Activated naive CD4-positive, alpha-beta T cell treated with anti-CD3 and anti-CD28 coated beads, Interleukin-2, amount 50 U/mL, for 16 hours (primary cell): ENCODE data around the gene ZNF408.

Source experiments
- DNase-seq: peaks from one replicate; pipeline ENCODE4 v3.0.0-alpha.2; 2020

Gene ZNF408

DNA sequence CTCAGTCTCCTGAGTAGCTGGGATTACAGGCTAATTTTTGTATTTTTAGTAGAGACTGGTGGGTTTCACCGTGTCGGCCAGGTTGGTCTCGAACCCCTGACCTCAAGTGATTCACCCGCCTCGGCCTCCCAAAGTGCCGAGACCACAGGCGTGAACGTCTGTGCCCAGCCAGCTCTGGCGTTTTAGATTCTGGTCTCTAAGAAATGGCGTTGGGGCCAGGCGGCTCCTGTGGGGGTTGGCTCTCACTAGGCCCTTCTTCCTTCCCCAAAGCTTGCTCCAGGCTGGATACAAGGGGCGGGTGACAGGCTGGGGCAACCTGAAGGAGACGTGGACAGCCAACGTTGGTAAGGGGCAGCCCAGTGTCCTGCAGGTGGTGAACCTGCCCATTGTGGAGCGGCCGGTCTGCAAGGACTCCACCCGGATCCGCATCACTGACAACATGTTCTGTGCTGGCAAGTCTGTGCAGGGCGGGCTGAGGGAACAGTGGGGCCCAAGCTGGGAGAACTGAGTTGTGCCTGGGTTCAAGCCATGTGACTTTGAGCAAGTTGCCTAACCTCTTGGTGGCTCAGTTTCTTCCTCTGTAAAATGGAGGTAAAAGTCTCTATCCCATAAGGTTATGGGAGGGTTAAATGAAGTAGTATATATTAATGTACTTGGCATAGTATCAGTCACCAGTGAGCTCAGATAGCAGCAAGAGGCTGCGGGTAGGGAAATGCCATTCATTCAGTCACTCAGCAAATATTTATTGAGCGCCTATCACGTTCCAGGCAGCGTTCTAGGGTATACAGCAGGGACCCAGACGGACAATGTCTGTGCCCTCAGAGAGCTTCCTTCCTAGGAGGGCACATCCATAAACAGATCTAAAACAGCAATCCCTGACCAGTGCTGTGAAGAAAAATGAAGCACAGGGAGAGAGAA is 28.5 kb downstream of the ZNF408 start:
- no peak for DNase-seq

DNA sequence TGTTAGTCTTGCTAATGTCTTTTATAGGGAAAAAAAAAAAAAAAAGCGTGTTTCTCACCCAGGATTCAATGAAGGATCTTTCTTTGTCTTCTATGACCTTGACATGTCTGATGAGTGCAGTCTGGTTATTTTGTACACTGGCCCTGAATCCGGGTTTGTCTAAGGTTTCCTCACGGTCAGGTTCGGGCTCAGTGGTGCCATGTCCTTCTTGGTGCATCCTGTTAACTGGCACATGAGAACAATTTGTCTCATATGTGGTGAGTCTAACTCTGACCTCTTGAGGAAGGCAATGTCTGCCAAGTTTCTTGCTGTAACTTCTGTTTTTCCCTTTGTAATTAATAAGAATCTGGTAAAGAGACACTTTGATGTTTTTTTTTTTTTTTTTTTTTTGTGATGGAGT is 30.7 kb downstream of the ZNF408 start:
- DNase-seq: no peak

- DNase-seq: no peak
Measured at GRCh38 chr11:46733234-46733633, 32.4 kb downstream of the ZNF408 start.

- no peak for DNase-seq
Measured at GRCh38 chr11:46736146-46736545, 35.3 kb downstream of the ZNF408 start.

GRCh38 chr11:46736615-46737014 is 35.8 kb downstream of the ZNF408 start:
- no peak for DNase-seq

DNA sequence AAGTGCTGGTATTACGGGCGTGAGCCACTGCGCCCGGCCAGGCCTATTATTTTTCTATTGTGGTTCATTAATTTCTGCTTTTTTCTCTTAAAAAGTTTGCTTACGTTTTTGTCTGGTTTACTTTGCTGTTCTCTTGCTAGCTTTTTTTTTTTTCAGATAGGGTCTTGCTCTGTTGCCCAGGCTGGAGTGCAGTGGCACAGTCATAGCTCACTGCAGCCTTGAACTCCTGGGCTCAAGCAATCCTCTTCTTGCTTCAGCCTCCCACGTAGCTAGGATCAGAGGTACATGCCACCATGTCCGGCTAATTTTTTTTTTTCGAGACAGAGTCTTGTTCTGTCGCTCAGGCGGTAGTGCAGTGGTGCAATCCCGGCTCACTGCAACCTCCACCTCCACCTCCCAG is 36.9 kb downstream of the ZNF408 start:
- no peak for DNase-seq

GRCh38 chr11:46738887-46739286 is 38.1 kb downstream of the ZNF408 start:
- no peak for DNase-seq

GRCh38 chr11:46741600-46742484 is 41.0 kb downstream of the ZNF408 start:
- no peak for DNase-seq

DNA sequence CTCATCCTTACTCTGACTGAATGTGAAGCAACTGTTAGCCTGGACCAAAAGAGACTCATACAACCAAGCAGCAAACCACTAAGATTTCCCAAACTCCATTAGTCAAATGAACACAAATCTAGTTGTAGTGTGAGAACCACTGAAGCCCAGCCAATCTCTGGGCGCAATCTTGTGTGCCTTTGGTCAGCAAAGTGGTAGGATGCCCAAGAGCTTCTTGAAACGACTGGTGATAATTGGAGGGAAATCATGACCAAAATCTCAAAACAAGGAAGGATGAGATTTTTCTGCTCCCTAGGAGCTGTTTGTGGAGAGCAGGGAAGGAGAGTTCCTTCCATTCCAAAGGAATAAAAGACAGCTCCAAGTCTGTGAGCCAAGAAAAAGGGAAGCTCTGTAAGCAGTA is 42.2 kb downstream of the ZNF408 start:
- DNase-seq: no peak

DNA sequence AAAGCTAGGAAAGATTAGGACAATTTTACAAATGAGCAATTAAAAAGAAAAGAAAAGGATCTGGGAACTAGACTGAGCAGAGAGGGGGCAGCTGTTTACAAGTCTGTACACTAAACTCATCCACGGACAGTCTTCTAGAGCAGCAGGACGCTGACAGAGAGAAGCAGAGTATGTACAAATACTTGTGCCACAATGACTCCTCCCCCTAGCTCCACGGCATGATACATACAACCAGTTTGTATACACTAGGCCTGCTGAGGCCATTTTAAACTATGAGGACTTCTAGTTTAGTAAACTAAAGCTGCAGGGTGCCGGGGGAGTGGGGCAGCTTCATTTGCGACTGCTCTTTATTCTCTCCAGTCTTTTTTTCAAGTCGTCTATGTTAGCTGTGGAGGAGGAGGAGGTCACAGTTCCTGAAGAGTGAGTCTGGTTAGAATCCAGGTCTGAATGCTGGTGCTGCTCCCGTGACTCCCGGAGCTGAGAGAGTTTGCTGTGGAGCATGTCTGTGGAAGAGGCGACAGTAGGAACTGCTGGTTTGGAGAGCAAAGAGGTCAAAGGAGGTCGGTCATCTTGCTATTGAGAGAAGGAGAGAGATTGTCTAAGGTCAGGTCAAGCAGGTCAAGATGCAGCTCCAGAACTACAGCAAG is 43.0 kb downstream of the ZNF408 start:
- DNase-seq: no peak

DNA sequence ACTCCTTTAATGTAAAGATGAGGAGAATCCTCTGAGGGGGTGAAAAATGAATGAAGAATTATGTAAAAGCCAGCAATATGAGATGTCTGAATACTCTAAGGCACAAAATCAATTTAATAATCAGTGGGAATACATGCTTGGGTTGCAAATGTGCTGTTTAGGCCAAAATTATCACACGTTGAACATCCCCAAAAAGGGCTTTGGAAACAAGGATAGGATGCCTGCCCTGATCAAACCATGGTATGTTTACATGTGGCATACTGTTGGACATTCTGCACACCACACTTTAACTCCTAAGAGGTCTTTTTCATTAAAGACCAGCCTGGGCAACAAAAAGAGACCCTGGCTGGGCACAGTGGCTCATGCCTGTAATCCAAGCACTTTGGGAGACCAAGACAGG is 44.5 kb downstream of the ZNF408 start:
- DNase-seq: no peak

- no peak for DNase-seq
Measured at GRCh38 chr11:46745995-46746394, 45.2 kb downstream of the ZNF408 start.

DNA sequence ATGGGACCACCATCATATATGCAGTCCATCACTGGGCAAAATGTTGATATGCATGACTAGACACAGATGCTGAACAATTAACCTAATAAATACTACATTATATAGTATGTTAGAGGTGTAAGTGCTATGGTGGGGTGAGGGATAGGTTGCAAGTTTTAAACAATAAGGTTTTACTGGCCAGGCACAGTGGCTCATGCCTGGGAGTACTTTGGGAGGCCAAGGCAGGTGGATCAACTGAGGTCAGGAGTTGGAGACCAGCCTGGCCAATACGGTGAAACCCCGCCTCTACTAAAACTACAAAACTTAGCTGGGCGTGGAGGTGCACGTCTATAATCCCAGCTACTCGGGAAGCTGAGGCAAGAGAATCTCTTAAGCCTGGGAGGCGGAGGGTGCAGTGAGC is 46.3 kb downstream of the ZNF408 start:
- no peak for DNase-seq
